GM10847 (cell line): Measurements from ENCODE around the gene NUFIP1.

Source experiments
- POLR2A ChIP-seq: IDR thresholded peaks from 2 replicates; pipeline ENCODE4 v1.6.1; 2011; ENCODE audit not compliant: insufficient read length; ENCODE audit errors: extremely low read depth

Gene NUFIP1

DNA sequence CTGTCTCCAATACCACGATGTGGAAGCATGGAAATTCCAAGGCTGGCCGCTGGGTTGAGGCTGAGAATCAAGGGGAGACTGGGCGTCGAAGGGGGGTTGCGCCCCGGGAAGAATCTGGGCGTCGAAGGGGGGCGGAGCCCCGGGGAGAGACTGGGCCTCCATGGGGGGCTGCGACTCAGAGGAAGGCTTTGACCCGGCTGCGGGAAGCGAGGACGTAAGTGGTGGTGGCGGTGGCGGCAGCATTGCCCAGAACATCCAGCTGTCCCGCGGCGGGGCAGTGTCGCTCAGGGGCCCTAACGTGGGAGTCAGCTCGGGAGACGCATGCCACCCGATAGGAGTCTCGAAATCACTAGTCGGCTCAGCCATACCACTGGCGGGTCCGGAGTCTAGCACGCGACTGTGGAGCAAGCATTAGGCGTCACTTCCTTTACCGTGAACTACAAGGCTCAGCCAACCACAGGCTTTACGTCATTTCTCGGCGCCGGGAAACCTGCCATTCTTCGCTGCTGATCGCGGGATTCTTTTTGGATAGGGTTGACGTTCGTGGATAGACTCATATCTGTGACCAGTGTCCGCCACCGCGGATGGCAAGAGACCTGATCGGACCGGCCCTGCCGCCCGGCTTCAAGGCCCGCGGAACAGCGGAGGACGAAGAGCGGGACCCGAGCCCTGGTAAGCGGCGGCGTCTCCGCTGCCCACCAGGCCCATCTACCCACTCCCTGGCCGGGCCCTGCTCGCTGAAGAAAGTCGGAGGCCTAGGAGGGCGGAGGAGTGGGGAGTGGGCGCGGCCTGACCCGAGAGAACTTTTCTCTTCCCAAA lies at the start of gene NUFIP1, which contains the start of gene GPALPP1:
Gene NUFIP1, minus strand, starts transcription at position 401 of the 819 bp plus-strand sequence. Its CDS starts 35 bp downstream, at position 366.
Gene GPALPP1, plus strand, starts transcription at position 468 of the 819 bp plus-strand sequence. Its CDS starts 117 bp downstream, at position 585.
- TF ChIP-seq POLR2A, result peak; percentile 37

- TF ChIP-seq POLR2A, result no peak
These were observed 46.9 kb upstream of the NUFIP1 start for GRCh38 chr13:45036206-45036605.

GRCh38 chr13:45034342-45034741 lies 45.1 kb upstream of the NUFIP1 start:
- TF ChIP-seq POLR2A, result no peak

GRCh38 chr13:45024847-45025246 lies 35.6 kb upstream of the NUFIP1 start:
- TF ChIP-seq POLR2A, result no peak

GRCh38 chr13:45021250-45021649 lies 32.0 kb upstream of the NUFIP1 start:
- TF ChIP-seq POLR2A, result no peak

GRCh38 chr13:45016792-45017425 lies 27.6 kb upstream of the NUFIP1 start:
- no peak for TF ChIP-seq POLR2A

DNA sequence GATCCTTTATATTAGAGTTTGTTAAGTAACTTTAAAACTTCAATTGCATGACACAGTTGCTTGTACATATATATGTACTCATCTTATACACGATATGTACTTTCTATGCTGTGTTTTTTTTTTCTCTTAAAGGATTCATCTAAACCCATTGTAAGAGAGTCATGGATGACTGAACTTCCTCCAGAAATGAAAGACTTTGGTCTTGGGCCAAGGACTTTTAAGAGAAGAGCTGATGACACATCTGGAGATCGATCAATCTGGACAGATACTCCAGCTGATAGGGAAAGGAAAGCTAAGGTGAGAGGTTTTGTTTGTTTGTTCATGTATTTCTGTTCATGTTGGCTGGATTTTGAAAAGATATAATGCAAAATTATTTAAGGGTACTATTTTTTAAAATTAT lies 26.0 kb upstream of the NUFIP1 start:
- TF ChIP-seq POLR2A, result no peak

- TF ChIP-seq POLR2A, result no peak
These were observed 21.9 kb upstream of the NUFIP1 start for GRCh38 chr13:45011198-45011597.

- no peak for TF ChIP-seq POLR2A
These were observed 18.6 kb upstream of the NUFIP1 start for GRCh38 chr13:45007823-45008222.

- TF ChIP-seq POLR2A, result no peak
These were observed 18.0 kb upstream of the NUFIP1 start for GRCh38 chr13:45007225-45007624.

- no peak for TF ChIP-seq POLR2A
These were observed 14.8 kb upstream of the NUFIP1 start for GRCh38 chr13:45004096-45004495.

GRCh38 chr13:45003417-45003816 lies 14.1 kb upstream of the NUFIP1 start:
- no peak for TF ChIP-seq POLR2A

DNA sequence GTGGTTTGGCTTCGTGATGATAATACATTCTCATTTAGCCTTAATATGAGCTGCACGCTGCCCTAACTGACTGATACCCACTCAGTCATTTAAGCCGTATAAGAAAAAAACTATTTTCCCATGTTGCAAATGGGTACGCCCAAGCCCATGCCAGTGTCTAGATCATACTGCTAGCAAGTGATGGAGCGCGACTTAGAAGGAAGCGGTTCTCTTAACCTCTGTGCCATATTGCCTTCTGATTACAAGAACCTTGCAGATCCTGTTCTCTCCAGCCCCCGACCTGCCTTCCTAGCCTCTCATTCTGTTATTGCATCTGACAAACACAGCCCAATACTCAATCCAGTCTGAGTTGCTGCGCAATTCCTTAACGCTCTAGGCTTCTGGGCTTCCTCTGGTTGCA lies 670 bp upstream of the NUFIP1 start:
- TF ChIP-seq POLR2A, result no peak

DNA sequence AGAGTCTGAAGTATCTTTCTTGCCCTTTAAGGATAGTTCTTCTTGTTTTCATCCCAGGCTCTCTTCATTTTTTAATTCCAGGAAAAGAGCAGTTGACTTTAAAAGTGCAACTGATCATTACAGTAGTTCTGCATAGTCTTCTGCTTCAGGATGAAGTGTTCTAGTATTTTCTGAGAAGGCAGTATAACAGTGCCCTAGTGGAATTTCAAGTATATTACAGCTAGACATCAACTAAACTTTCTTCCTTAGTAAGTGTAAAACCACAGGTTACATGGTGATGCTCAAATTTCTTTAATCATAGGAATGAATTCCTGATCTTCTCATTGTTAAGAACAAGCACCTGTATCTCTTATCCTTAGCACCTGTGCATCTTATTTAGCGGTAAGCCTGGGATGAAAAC lies 10.9 kb downstream of the NUFIP1 start:
- TF ChIP-seq POLR2A, result no peak

DNA sequence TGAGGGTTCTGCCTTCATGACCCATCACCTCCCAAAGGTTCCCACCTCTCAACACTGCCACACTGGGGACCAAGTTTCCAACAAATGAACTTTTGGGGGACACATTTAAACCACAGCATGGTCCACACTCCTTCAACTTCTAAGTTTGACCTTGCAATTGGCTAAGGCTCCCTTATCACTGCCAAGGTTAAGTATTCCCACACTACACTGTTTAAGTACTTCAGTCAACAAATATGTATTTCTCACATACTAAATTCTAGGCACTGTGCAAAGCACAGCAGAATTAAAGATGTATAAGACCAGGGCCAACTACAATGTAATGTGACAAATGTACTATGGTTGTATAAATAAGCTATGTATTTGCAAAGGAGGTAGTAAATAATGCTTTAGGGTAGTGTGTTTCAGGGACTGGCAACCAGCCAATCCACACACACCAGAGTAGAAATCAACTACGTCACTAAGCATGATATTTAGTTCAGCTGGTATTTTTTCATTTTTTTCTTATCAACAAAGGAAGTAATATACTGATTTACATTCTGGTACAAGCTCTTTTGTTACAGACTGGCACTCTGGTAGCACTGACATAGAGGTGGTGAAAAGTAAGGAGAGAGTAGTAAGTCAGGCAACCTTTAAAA lies 12.2 kb downstream of the NUFIP1 start:
- no peak for TF ChIP-seq POLR2A

DNA sequence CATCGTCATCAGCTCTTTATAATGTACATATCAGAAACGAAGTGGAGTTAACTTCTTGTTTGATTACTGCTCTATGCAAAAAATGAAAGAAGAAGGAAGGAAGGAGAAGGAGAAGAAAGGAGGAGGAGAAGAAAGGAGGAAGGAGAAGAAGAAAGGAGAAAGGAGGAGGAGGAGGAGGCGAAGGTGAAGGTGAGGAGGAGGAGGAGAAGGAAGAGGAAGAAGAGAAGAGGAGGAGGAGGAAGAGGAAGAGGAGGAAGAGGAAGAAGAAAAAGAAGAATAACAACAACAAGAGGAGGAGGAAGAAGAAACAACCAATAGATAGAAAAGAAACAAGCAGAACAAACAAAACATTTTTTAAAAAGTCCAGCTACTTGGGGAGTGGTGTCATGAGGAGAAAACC lies 13.1 kb downstream of the NUFIP1 start:
- no peak for TF ChIP-seq POLR2A
